ENCODE results near the gene DUSP8. TPM values are rescaled to one million over a fixed set of nuclear protein-coding genes. Genes with fewer than 3 reads are reported as not detected.

The DUSP8 gene
- polyA plus RNA-seq, 2 donors = 0.69 to 0.84 TPM

- H3K9me3 ChIP-seq (ENCODE audit: control insufficient read depth in 2 of 2, insufficient read depth in 1 of 2, low read depth in 1 of 2, low read length in 1 of 2) = no peaks in the 10 kb centered on the region
- H3K27me3 ChIP-seq (ENCODE audit: control insufficient read depth in 1 of 2, insufficient read depth in 2 of 2, low read length in 2 of 2) = no peaks in the 10 kb centered on the region
- H3K4me3 ChIP-seq (ENCODE audit: low read depth in 1 of 2, low read length in 2 of 2) = no peak overlapping the region
- 80 to 82% methylated on average over 13 of the region's 13 CpGs for WGBS, 2 donors
- peaks cover 5 to 12% of the 10 kb centered on the region in 2 donors for H3K4me1 ChIP-seq (ENCODE audit: control insufficient read depth in 2 of 2, insufficient read depth in 2 of 2, low read length in 1 of 2)
- no peak overlapping the region for H3K27ac ChIP-seq (ENCODE audit: low read depth in 2 of 2, low read length in 1 of 2)
- H3K36me3 ChIP-seq (ENCODE audit: control insufficient read depth in 2 of 2, insufficient read depth in 2 of 2, low read length in 1 of 2) = peaks cover 0 to 9% of the 10 kb centered on the region in 2 donors
These were observed 51.8 kb downstream of the DUSP8 start for GRCh38 chr11:1520209-1520662.

- Histone ChIP-seq H3K9me3 (ENCODE audit: control insufficient read depth in 2 of 2, insufficient read depth in 1 of 2, low read depth in 1 of 2, low read length in 1 of 2) (no peaks in the 10 kb centered on the region), H3K4me1 (ENCODE audit: control insufficient read depth in 2 of 2, insufficient read depth in 2 of 2, low read length in 1 of 2) (peaks cover 5 to 18% of the 10 kb centered on the region in 2 donors)
- 94% methylated on average over 17 of the region's 17 CpGs for WGBS, 2 donors
These were observed 52.8 kb downstream of the DUSP8 start for GRCh38 chr11:1519028-1520010.

DNA sequence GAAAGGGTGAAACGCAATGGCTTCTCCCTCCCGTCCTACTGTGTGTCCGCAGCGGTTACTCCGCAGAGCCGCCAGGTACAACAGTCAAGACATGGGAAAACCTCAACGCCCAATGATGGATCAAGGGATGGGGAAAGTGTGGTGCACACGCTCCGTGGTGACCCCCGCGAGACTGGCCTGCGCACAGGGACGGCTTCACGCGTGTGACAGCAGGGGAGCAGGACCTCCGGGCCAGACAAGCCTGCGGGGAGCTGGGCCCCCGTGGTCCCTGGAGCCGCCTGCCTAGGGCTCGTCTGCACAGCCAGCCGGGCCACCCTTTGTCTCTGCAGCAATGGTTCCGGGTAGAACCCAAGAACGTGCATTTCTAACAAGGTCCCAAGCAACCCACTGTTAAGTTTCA lies 53.8 kb downstream of the DUSP8 start:
- H3K27me3 ChIP-seq (ENCODE audit: control insufficient read depth in 1 of 2, insufficient read depth in 2 of 2, low read length in 2 of 2) = no peaks in the 10 kb centered on the region

More at GRCh38 chr11:1519028-1520010, 52.8 kb downstream of the DUSP8 start:
- H3K27ac ChIP-seq (ENCODE audit: low read depth in 2 of 2, low read length in 1 of 2) = no peak overlapping the region
- peaks cover 0 to 5% of the 10 kb centered on the region in 2 donors for H3K36me3 ChIP-seq (ENCODE audit: control insufficient read depth in 2 of 2, insufficient read depth in 2 of 2, low read length in 1 of 2)
- H3K4me3 ChIP-seq (ENCODE audit: low read depth in 1 of 2, low read length in 2 of 2) = no peak overlapping the region
- no peaks in the 10 kb centered on the region for H3K27me3 ChIP-seq (ENCODE audit: control insufficient read depth in 1 of 2, insufficient read depth in 2 of 2, low read length in 2 of 2)

DNA sequence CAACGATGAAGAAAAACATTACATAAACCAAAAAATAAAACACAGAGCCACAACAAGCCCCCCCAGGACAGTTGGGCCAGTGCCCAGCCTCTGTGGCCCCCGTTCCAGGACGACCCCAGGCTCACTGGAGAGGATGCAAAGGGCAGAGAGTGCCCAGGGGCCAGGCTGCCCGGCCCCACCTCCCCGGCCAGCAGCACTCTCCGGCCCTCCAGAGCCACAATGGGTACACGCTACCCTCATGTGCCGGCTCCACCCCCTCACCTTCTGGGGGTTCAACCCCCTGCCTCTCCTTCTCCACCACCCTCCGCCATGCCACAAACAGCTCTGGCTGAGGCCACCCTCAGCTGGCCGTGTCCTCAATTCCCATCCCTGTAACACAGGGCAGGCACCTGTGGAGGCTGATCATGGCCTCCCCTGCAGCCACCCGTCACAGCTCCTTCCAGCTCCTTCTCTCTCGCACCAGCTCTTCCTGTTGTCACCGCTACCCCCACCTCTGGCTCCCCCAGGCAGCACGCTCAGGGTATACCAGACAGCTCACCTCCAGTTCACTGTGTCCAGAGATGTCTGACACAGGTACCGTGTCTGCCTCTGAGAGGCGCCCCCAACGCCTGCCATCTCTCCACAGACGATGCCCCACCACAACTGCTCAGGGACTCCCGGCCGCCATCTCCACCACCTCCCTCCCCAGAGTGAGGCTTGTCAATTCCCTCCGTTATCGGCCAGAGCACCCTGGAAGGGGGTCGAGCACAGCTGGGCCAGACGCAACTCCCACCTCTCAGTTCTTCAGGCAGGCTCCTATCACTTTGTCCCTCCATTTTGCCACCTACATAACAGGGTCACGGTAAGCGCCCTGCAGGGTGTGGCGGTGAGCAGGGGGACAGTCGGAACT lies 54.7 kb downstream of the DUSP8 start:
- Histone ChIP-seq H3K27me3 (ENCODE audit: control insufficient read depth in 1 of 2, insufficient read depth in 2 of 2, low read length in 2 of 2) (no peaks in the 10 kb centered on the region), H3K36me3 (ENCODE audit: control insufficient read depth in 2 of 2, insufficient read depth in 2 of 2, low read length in 1 of 2) (peaks cover 0 to 12% of the 10 kb centered on the region in 2 donors), H3K4me3 (ENCODE audit: low read depth in 1 of 2, low read length in 2 of 2) (no peak overlapping the region), H3K27ac (ENCODE audit: low read depth in 2 of 2, low read length in 1 of 2) (no peak overlapping the region), H3K4me1 (ENCODE audit: control insufficient read depth in 2 of 2, insufficient read depth in 2 of 2, low read length in 1 of 2) (peaks cover 4 to 16% of the 10 kb centered on the region in 2 donors), H3K9me3 (ENCODE audit: control insufficient read depth in 2 of 2, insufficient read depth in 1 of 2, low read depth in 1 of 2, low read length in 1 of 2) (no peaks in the 10 kb centered on the region)
- WGBS, 2 donors = 88 to 89% methylated on average over 28 of the region's 28 CpGs

More for the DNA sequence above, 53.8 kb downstream of the DUSP8 start:
- no peaks in the 10 kb centered on the region for H3K9me3 ChIP-seq (ENCODE audit: control insufficient read depth in 2 of 2, insufficient read depth in 1 of 2, low read depth in 1 of 2, low read length in 1 of 2)
- no peak overlapping the region for H3K4me3 ChIP-seq (ENCODE audit: low read depth in 1 of 2, low read length in 2 of 2)
- peaks cover 0 to 11% of the 10 kb centered on the region in 2 donors for H3K36me3 ChIP-seq (ENCODE audit: control insufficient read depth in 2 of 2, insufficient read depth in 2 of 2, low read length in 1 of 2)
- WGBS, 2 donors = 93 to 94% methylated on average over 23 of the region's 23 CpGs
- H3K27ac ChIP-seq (ENCODE audit: low read depth in 2 of 2, low read length in 1 of 2) = no peak overlapping the region
- peaks cover 4 to 16% of the 10 kb centered on the region in 2 donors for H3K4me1 ChIP-seq (ENCODE audit: control insufficient read depth in 2 of 2, insufficient read depth in 2 of 2, low read length in 1 of 2)

DNA sequence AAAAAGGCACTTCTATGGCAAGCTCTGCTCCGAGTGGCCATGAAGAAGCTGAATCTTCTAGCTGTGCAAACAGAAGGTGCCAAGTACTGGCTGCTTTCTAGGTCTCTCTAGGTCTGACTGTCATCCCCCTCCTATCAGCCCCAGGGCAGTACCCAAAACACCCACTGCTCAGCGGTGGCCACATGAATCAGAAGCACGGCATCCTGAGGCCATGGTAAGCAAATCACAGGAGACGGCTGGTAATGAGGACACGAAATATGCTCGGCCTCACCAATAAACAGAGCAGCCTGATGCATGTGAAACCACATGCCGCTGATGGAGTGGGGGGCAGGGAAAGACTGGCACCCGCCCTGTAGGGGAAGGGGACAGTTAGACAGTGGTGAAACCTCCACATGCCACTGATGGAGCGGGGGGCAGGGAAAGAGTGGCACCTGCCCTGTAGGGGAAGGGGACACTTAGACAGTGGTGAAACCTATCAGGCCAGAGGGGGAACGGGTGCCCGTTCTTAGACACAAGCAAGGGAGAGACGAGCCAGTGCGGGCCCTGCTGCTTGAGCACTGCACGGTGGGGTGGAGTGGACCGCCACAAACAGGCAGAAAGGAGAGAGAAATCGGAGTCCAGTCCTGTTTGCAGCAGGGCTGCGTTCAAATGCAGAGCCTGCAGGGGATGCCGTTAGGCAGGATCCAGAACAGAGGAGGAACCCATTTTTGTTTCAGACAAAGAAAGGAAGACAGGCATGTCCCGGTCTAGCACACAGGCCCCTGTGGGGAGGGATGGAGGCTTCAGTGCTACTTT lies 55.6 kb downstream of the DUSP8 start:
- 79 to 83% methylated on average over 19 of the region's 19 CpGs for WGBS, 2 donors
- Histone ChIP-seq H3K4me1 (ENCODE audit: control insufficient read depth in 2 of 2, insufficient read depth in 2 of 2, low read length in 1 of 2) (peaks cover 4 to 16% of the 10 kb centered on the region in 2 donors), H3K9me3 (ENCODE audit: control insufficient read depth in 2 of 2, insufficient read depth in 1 of 2, low read depth in 1 of 2, low read length in 1 of 2) (no peaks in the 10 kb centered on the region)

GRCh38 chr11:1515082-1516060 lies 56.7 kb downstream of the DUSP8 start:
- Histone ChIP-seq H3K4me3 (ENCODE audit: low read depth in 1 of 2, low read length in 2 of 2) (no peak overlapping the region), H3K36me3 (ENCODE audit: control insufficient read depth in 2 of 2, insufficient read depth in 2 of 2, low read length in 1 of 2) (peaks cover 2 to 12% of the 10 kb centered on the region in 2 donors), H3K9me3 (ENCODE audit: control insufficient read depth in 2 of 2, insufficient read depth in 1 of 2, low read depth in 1 of 2, low read length in 1 of 2) (no peaks in the 10 kb centered on the region), H3K27me3 (ENCODE audit: control insufficient read depth in 1 of 2, insufficient read depth in 2 of 2, low read length in 2 of 2) (no peaks in the 10 kb centered on the region), H3K4me1 (ENCODE audit: control insufficient read depth in 2 of 2, insufficient read depth in 2 of 2, low read length in 1 of 2) (peaks cover 4 to 16% of the 10 kb centered on the region in 2 donors), H3K27ac (ENCODE audit: low read depth in 2 of 2, low read length in 1 of 2) (peak overlapping the region in 1 of 2 donors; percentile 2)
- WGBS, 2 donors = 24 to 29% methylated on average over 36 of the region's 36 CpGs

More for the DNA sequence above, 55.6 kb downstream of the DUSP8 start:
- H3K27ac ChIP-seq (ENCODE audit: low read depth in 2 of 2, low read length in 1 of 2) = no peak overlapping the region
- H3K4me3 ChIP-seq (ENCODE audit: low read depth in 1 of 2, low read length in 2 of 2) = no peak overlapping the region
- peaks cover 0 to 12% of the 10 kb centered on the region in 2 donors for H3K36me3 ChIP-seq (ENCODE audit: control insufficient read depth in 2 of 2, insufficient read depth in 2 of 2, low read length in 1 of 2)
- no peaks in the 10 kb centered on the region for H3K27me3 ChIP-seq (ENCODE audit: control insufficient read depth in 1 of 2, insufficient read depth in 2 of 2, low read length in 2 of 2)

DNA sequence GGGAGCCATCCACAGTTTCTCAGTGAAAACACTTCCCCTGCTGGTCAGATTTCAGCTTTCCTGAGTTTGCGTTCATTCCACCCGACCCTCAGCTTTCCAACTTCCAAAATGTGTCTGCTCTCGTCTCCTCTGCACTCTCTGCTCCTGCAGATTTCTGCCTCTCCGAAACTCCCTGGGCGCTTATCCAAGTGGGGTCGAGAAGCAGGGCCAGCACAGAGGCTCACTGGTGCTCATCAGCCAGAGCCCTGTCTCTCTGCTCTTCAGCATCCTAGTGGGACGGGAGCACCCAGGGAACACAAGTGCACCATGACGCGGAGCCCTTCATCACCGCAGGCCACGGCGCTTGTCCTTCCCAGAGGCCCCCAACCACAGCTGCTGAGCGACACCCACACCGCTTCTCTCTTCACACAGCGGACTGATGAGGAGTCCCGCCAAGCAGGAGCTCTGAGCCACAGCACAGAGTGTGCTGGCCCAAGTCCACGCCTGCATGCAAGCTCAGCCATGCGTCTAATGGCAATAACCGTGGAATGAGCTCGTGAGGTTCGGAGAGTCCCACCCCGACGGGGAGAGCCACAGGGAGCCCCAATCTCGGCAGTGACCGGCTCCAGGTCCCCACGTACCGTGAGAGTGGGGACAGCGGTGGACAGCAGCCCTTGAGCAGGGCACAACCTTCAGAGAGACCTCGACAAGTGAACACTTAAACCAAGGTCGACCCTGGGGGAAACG lies 57.6 kb downstream of the DUSP8 start:
- 64 to 75% methylated on average over 31 of the region's 31 CpGs for WGBS, 2 donors
- Histone ChIP-seq H3K4me3 (ENCODE audit: low read depth in 1 of 2, low read length in 2 of 2) (no peak overlapping the region), H3K4me1 (ENCODE audit: control insufficient read depth in 2 of 2, insufficient read depth in 2 of 2, low read length in 1 of 2) (peaks cover 4 to 16% of the 10 kb centered on the region in 2 donors), H3K27me3 (ENCODE audit: control insufficient read depth in 1 of 2, insufficient read depth in 2 of 2, low read length in 2 of 2) (no peaks in the 10 kb centered on the region), H3K27ac (ENCODE audit: low read depth in 2 of 2, low read length in 1 of 2) (no peak overlapping the region), H3K36me3 (ENCODE audit: control insufficient read depth in 2 of 2, insufficient read depth in 2 of 2, low read length in 1 of 2) (peaks cover 2 to 12% of the 10 kb centered on the region in 2 donors), H3K9me3 (ENCODE audit: control insufficient read depth in 2 of 2, insufficient read depth in 1 of 2, low read depth in 1 of 2, low read length in 1 of 2) (no peaks in the 10 kb centered on the region)

Measured in esophagus (tissue), 2 donors.